Endometrial microvascular endothelial cells (primary cell): Measurements from ENCODE around the gene DDR2. TPM values are rescaled to one million over a fixed set of nuclear protein-coding genes. Genes with fewer than 3 reads are reported as not detected.

Experiments used
- in situ Hi-C: cut with HindIII; loops from 2 replicates; pipeline ENCODE4 v1.10.0; 2017; ENCODE audit warnings: low sequenced_read_pairs, low pct_unique_long_range_greater_than_20kb; ENCODE audit errors: inconsistent ontology term
- total RNA-seq: library from RNA; depleted of rRNA; stranded (reverse); fragments of >200 nt; gene quantifications from one replicate; pipeline ENCODE4 v1.2.3, GENCODE V29; 2015; ENCODE audit errors: inconsistent ontology term

DDR2 gene
- total RNA-seq, 1 donor from 2014 or later: 2.7 TPM

DNA sequence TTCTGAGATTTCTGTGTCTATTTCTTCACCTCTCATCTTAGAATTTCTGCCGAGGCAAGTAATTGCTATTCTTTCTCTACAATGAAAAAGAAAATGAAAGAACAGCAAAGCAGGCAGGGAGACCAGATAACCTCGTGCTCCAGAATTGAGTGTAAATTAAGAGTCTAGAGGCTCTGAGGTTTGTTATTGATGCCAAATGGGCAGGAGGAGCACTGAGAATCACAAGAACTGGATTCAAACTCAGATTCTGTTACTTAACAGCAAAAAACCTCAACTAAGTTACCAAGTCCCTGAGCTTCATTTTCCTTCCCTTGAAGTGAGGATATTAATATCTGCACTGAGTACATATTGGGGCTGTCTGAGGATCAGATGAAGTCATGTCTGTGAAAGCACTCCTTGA lies 5.5 kb upstream of the DDR2 start:
- in situ Hi-C loops: no loop called here

DNA sequence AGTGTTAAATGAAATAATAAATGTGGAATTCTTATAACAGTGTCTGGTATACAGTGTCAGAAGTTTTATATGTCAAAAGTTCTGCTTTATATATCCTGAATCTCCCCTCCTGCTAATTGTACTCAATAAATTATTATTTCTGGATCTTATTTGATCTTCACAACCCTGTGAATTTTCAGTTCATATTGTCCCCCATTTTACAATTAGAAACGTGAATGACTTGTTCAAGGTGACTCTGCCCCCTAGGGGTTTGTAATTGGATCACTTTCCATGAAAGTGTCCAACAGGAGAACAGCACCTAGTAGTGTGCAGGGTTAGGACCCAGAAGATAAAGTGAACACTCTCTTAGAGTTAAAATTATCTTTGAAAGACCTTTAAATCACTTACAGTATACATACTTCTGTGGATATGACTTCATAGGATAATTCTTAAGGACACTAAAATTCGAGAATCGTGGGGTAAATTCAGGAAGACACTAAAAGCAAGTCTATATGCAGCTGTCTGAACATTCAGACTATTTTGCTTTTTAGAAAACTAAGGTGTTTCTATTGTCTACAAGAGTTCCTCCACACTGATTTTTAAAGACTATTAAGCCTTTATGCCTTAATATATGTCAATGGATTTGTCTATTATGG lies 4.5 kb upstream of the DDR2 start:
- in situ Hi-C loops: no loop called here

DNA sequence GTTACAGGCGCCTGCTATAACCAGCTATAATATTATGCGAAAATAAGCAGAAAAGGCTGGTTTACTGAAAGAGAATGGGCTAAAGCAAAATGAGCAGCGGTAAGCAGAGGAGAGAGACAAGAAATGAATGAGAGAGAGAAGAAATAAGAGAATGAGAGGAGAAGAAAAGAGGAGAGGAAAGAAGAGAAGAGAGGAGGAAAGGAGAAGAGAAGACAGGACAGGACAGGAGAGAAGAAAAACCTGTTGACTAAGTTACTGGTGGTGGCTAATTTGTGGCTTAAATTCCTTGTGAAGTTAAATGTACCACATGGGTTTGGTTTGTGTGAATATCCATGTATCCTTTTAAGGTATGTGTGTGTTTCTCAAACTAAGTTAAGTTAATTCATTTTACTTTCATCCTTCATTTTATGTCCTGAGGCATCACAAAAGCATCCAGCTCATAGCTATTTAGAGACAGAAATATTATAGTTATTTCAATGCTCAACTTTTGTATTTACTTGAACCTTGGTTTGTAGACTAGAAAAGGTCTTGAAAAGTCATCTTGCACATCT lies 3.1 kb upstream of the DDR2 start:
- in situ Hi-C loops: no loop called here

DNA sequence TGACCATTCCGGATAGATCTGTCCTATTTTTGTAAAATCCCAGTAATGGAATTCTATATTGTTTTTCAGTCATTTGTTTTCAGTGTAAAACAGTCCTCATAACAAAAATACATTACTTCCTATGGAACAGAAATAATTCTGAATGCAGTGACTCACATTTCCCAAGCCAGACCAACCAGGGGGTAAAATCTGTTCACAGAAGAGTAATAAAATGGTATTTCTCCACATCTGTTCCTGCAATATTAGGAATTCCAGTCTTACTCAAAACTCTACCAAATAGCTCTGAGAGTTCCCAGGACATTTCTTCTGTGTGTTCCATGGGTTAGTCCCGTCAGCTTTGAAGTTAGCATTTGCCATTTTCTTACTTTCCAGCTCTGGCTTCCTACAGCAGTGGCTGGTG lies 2.6 kb upstream of the DDR2 start:
- in situ Hi-C loops: no loop called here

- in situ Hi-C loops: no loop called here
These were observed 595 bp upstream of the DDR2 start for GRCh38 chr1:162631546-162632191.

GRCh38 chr1:162632698-162633080 lies 425 bp downstream of the DDR2 start:
- in situ Hi-C loops: no loop called here

DNA sequence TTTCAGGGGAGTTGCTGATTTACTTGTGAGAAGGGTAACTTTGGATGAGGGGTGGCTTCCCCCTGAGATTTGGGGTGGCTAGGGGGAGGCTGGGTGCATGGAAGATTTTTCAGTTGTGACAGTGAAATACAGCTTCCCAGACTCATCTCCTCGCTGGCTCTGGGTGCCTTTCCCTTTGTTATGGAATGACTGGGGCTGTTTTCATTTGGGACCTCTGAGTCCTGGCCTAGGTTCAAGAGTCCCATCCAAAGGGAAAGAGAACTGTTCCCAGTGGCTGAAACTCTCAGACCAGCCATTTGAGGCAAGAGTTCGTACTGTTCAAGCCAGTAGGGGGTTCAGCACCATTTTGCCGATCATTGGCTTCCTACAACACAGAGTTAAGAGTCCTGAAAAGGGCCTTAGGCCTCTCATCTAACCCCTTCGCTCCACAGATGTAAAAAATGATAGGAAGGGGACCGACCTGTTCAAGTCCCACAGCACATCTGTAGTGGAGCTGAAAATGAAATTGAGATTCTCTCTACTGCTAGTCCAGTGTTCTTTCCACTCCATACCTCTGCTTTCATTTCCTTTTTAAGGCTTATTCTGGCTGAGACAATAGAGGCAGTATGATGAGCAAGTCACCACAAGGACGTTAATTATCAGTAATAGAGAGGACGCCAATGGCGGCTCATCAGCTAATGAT lies 958 bp downstream of the DDR2 start:
- in situ Hi-C loops: no loop called here

DNA sequence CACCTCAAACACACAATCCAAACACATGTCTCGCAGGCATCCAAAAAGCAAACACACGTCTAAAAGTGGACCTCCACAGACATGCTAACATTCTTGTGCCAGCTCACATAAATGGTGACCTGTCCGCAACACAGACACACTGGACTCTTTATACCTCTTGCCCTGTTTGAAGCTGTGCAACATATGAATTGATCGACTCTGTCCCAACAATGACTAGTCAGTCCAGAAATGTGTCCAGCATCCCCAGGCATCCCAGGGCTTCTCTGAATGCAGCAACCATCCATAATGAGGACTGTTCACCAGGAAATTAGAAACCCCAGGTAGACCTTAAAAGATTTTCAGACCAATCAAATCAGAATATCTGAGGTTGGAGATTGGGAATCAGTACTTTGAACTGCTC lies 3.2 kb downstream of the DDR2 start:
- in situ Hi-C loops: no loop called here

DNA sequence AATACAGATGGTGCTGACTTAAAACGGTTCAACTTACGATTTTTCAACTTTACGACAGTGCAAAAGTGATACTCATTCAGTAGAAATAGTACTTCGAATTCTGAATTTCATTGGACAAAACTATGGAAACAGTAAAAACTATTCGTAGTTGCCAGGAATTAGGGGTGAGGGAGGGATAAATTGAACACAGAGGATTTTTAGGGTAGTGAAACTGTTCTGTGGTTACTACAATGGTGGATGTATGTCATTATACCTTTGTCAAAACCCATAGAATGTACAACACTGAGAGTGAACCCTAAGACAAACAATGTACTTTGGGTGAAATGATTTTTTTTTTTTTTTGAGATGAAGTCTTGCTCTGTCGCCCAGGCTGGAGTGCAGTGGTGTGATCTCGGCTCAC lies 7.5 kb downstream of the DDR2 start:
- in situ Hi-C loops: no loop called here

DNA sequence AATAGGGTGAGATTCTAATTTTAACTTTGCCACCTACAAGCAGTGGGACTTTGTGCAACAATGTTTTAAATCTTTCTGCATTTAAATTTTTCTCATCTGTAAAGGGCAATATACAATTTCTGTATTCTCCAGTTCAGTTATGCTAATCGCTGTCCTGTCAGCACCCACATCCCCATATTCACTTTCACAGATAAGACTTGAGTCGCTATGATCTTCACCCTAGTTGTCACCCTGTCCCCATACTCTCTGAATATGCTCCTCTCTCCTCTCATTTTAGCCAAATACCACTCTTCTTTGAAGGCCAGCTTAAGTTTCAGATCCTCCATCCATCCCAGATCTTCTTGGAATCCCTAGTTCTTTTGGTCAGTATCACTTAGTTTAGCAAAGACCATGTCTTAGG lies 8.8 kb downstream of the DDR2 start:
- in situ Hi-C loops: no loop called here

GRCh38 chr1:162644986-162645314 lies 12.7 kb downstream of the DDR2 start:
- in situ Hi-C loops: no loop called here

GRCh38 chr1:162645666-162646065 lies 13.4 kb downstream of the DDR2 start:
- in situ Hi-C loops: no loop called here

DNA sequence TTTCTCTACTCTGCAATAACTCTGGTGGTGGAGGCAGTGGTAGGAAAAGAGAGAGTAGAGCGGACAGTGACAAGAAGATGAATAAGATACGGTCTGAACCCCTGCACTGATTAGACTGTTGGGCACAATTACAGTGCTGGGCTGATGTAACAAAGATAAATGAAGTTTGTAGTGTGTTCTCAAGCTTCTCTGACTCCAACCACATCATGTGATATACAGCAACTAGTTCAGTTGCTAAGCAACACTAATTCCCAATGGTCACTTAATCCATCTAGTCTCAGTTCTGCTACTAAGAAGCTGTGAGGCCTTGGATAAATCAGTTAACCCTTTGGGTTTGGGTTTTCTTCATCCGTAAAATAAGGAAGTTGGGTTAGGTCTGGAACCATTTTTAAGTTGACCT lies 17.3 kb downstream of the DDR2 start:
- in situ Hi-C loops: no loop called here

GRCh38 chr1:162654915-162655620 lies 22.8 kb downstream of the DDR2 start:
- in situ Hi-C loops: no loop called here

- in situ Hi-C loops: no loop called here
These were observed 24.0 kb downstream of the DDR2 start for GRCh38 chr1:162656266-162656665.

GRCh38 chr1:162660574-162660973 lies 28.3 kb downstream of the DDR2 start:
- in situ Hi-C loops: no loop called here

GRCh38 chr1:162661336-162661735 lies 29.1 kb downstream of the DDR2 start:
- in situ Hi-C loops: no loop called here

GRCh38 chr1:162662013-162662412 lies 29.7 kb downstream of the DDR2 start:
- in situ Hi-C loops: no loop called here

DNA sequence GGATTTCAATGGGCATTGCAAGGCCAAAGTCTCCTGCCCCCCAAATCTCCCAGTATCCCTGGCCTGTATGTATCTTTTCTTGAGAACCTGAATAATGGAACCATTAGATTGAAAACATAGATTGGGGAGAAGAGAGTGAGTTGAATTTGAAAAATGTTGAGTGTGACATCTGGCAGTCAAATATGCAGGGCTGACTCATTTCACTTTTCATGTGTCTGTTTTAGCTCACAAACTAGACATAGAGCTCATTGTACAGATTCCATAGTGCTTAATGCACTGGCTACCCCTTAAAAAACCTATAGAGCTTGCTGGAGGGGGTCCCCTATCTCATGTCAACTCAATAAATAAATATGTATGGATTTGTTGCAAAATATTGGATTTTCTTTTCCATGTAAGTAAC lies 30.8 kb downstream of the DDR2 start:
- in situ Hi-C loops: no loop called here
